HG03097 (cell line): ENCODE measurements around the gene NTHL1.

Source experiments
- ATAC-seq: cut with Tn5 transposase; IDR thresholded peaks from one replicate; pipeline ENCODE4 v1.9.1; 2021; ENCODE audit not compliant: unreplicated experiment, low FRiP score

NTHL1 gene

DNA sequence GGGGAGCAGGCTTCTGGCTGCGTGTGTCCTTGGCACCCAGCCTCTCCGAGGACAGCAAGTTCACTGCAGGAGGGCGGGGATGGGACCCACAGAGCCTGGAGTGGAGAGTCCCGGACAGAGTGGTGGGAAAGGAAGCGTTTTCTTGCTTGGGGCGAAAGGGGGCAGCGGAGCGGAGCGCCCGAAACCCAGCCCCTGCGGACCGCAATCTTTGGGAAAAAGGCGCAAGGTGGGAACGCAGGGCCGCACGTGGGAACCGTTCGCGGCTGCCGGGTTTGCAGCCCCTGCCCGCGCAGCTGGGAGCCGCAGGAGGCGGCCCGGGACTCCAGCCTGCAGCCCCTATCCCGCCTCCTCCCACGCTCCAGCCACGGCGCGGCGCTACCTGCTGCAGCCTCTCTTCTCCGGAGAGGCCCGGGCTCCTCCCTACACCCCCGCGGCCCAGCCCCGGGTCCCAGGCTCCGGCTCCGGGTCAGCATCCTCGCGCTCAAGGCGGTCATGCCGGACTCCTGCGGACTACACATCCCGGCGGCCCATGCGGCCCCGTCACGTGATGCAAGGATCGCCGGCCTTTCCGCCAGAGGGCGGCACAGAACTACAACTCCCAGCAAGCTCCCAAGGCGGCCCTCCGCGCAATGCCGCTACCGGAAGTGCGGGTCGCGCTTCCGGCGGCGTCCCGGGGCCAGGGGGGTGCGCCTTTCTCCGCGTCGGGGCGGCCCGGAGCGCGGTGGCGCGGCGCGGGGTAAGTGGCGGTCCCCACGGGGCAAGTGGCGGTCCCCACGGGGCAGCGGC is at the start of gene NTHL1, which contains the start of gene TSC2:
TSS of gene NTHL1 (minus strand) at position 505 of the 786 bp plus-strand sequence. CDS start at position 494, 11 bp downstream.
TSS of gene TSC2 (plus strand) at position 656 of the 786 bp plus-strand sequence. CDS start 631 bp downstream, outside the sequence.
- ATAC-seq: peak; percentile 89

DNA sequence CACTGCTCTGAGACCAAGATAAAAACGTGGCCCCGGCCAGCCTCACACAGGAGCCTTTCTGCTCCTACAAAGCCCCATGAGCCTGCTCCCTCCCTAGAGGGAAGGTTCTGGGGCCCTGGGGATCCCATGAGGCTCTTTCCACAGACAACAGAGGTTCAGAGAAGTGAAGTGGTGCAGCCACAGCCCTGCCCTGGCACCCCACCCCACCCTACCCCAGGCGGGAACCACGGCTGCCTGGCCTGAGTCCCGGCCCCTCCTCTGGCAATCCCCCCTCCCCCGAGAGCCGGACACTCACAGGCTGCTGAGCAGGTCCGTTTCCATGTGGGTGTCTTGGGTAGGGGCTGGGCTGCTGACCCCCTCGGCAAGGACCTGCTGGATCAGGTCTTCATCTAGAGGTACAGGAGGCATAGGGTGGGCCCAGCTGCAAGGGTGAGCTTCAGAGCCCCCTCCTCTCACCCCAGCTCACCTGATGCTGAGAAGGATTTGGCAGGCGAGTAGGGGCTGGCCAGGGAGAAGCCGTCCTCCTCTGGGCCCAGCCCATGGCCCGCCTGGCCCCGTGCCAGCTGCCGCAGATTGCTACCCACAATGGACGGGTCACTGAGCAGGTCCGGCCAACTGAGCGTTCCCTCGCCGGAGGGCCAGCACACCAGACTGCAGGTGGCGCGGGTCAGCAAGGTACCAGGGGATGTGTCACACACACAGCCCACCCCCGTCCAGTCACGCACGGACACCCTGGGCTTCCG is 49.4 kb upstream of the NTHL1 start:
- no peak for ATAC-seq

GRCh38 chr16:2095918-2096582 is 48.4 kb upstream of the NTHL1 start:
- no peak for ATAC-seq

GRCh38 chr16:2095315-2095853 is 47.8 kb upstream of the NTHL1 start:
- ATAC-seq: no peak

GRCh38 chr16:2093793-2094192 is 46.2 kb upstream of the NTHL1 start:
- no peak for ATAC-seq

DNA sequence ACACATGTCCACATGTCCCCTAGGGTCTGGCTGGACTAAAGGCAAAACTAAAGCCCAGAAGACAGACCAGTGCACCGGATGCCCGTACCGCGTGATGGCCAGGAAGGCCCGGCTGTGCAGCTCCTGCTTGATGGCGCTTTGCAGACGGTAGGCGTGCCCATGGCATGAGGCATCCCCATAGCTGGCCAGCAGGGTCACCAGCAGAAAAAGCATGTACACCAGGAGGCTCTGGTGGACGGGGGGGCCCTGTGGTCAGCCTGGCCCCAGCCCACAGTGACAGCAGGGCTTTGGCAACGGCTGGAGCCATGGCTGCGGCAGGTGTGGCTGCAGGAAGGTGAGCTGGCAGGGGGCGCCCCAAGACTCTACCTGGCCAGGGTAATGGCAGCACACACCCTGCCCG is 45.2 kb upstream of the NTHL1 start:
- ATAC-seq: no peak

GRCh38 chr16:2092256-2092620 is 44.6 kb upstream of the NTHL1 start:
- no peak for ATAC-seq

GRCh38 chr16:2091547-2092255 is 44.1 kb upstream of the NTHL1 start:
- no peak for ATAC-seq

DNA sequence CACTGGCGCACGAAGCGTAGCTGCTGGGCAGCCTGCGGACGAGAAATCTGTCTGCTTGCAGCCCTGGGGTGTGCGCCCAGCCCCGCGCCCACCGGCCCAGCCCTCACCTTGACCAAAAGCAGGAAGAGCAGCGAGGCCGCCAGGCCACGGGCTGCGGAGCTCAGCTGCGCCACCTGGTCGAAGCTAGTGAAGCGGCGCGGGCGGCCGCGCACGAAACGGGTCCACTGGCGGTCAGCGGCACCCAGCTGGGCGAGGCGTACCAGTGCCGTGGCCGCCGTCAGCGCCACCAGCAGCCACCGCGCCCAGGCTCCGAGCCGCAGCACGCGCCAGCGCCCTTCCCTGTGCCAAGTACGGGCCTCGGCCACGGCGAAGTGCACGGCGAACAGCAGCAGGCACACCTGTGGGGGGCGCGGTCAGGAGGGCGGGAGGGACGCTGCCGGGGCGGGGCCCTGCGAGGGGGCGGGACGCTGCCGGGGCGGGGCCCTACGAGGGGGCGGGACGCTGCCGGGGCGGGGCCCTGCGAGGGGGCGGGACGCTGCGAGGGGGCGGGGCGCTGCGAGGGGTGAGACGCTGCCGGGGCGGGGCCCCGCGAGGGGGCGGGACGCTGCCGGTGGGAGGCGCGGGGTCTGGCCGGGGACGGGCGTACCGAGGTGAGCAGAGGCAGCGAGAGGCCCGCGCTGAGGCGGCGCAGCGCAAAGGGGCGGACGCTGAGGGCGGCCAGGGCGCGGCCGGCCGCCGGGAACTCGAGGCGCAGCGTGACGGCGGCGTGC is 43.3 kb upstream of the NTHL1 start:
- no peak for ATAC-seq

DNA sequence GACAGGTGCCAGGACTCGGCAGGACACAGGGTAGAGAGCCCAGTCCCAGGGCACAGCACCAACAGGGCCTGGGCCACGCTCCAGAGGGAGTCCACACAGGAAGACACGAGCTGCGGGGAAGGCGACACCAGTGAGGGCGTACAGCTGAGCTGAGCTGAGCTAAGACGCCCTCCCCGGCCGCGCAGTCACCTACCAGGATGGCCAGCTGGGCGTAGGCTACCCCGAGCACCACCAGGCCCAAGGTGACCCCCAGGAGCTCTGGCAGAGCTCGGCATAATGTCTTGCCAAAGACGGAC is 42.8 kb upstream of the NTHL1 start:
- no peak for ATAC-seq

- no peak for ATAC-seq
Measured at GRCh38 chr16:2089706-2090480, 42.3 kb upstream of the NTHL1 start.

DNA sequence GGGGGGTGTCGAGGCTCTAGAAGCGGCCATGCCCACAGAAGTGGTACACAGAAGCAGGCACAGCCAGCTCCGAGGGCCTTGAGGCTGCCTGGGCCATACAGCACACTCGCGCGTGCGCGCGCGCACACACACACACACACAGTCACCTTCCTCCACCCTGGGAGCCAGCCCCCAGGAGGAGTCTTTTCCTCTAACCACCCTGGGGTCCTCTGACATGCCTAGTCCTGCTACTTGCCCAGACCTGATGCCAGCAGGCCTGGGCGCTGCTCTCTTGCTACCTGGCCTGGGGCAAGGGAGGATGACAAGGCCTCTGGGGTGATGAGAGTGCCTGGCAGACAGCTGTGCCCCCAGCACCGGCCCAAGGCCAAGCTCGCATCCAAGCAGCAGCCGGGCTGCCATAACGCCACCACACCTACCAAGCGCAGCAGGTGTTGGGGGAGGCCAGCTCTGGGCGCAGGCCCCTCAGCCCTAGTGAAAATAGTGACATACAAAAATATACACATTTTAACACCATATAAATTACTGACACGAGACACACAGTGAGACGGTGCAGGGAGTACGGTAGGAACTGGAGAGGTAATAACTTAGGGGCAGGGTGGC is 41.2 kb upstream of the NTHL1 start:
- no peak for ATAC-seq

GRCh38 chr16:2087748-2088631 is 40.4 kb upstream of the NTHL1 start:
- no peak for ATAC-seq

GRCh38 chr16:2086812-2087747 is 39.4 kb upstream of the NTHL1 start:
- ATAC-seq: no peak

GRCh38 chr16:2086106-2086742 is 38.6 kb upstream of the NTHL1 start:
- no peak for ATAC-seq

DNA sequence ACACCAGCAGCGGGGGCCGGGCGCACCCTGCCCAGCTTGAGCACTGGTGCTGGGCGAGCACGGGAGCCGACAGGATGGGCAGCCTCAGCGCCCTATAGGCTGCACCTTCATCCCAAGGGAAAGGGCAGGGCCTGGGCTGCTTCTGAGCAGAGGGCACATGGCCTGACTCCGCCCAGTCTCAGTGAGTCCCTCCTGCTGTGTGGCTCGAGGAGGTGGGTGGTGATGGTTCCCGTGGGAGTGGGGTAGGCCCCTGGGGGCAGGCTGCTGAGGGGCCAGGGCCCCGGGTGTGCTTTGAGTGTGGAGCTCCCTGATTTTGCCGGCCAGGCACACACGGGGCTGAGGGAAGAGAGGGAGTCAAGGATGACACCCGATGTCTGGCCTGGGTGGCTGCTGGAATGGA is 38.0 kb upstream of the NTHL1 start:
- no peak for ATAC-seq
